Endothelial cell of umbilical vein (primary cell): Measurements from ENCODE around the gene PPFIA1. TPM values are rescaled to one million over a fixed set of nuclear protein-coding genes. Genes with fewer than 3 reads are reported as not detected.

ENCODE experiments used
- BruUV-seq: library from RNA; stranded (reverse); fragments of 400-500 nt; replicated peaks from 2 replicates; lab custom pipeline; 2021; lab: Mats Ljungman, UMichigan
- CTCF ChIA-PET: fragments of 300-600, 350-600 bp; sonication (Branson Sonifier 250); formaldehyde crosslinking; loops from one replicate; lab custom pipeline; 2021; ENCODE audit warnings: antibody characterized with exemption, inconsistent platforms; lab: Charles Lee
- POLR2A ChIA-PET: fragments of 300-600, 350-600 bp; sonication (Branson Sonifier 250); formaldehyde crosslinking; loops from one replicate; lab custom pipeline; 2021; ENCODE audit warnings: antibody characterized with exemption, inconsistent platforms; lab: Charles Lee
- DNase-seq: peaks from one replicate; pipeline ENCODE4 v3.0.0-alpha.2; 2011; ENCODE audit warnings: low read depth, low spot score
- FAIRE-seq: peaks from 2 replicates; lab custom pipeline; 2011; peaks lifted over from hg19 to GRCh38; lab: Jason Lieb, UNC
- H2AFZ ChIP-seq: 2 replicates; pipeline ENCODE4 v1.6.0; 2012; ENCODE audit warnings: low read depth, low read length, control low read depth, inconsistent platforms
- H3K27ac ChIP-seq: 2 replicates; pipeline ENCODE4 v1.5.1; 2011; ENCODE audit warnings: low read depth, mild to moderate bottlenecking, control low read depth, low read length, moderate library complexity; ENCODE audit not compliant: insufficient read depth
- H3K27me3 ChIP-seq, 2 experiments: 2 replicates each; pipeline versions ENCODE4 v1.6.0 to v1.6.1; 2011; ENCODE audit warnings: low read length in 2 of 2, mixed read lengths in 1 of 2; ENCODE audit not compliant: control insufficient read depth in 2 of 2, insufficient read depth in 2 of 2
- H3K36me3 ChIP-seq, 2 experiments: 2 replicates in 1 of 2; 3 replicates in 1 of 2; pipeline ENCODE4 v1.5.1; 2011; ENCODE audit warnings: low read length in 2 of 2, mild to moderate bottlenecking in 1 of 2, moderate library complexity in 1 of 2; ENCODE audit not compliant: control insufficient read depth in 2 of 2, insufficient read depth in 2 of 2; ENCODE audit errors: extremely low read depth in 1 of 2
- H3K4me1 ChIP-seq: 3 replicates; pipeline ENCODE4 v1.5.1; 2011; ENCODE audit warnings: mild to moderate bottlenecking, low read length; ENCODE audit not compliant: control insufficient read depth, insufficient read depth; ENCODE audit errors: extremely low read depth
- H3K4me2 ChIP-seq: 2 replicates; pipeline ENCODE4 v1.6.1; 2011; ENCODE audit warnings: low read length, control low read depth, mixed read lengths; ENCODE audit not compliant: insufficient read depth
- H3K4me3 ChIP-seq, 3 experiments: fragments of 200-600 bp in 1 of 3; sonication (generic), shearing (Covaris generic) in 1 of 3; replicated peaks in 1 of 3; 2 replicates each; pipeline ENCODE4 v1.5.1; 2011 to 2016; ENCODE audit warnings: control low read depth in 3 of 3, low read length in 3 of 3, mild to moderate bottlenecking in 2 of 3, inconsistent platforms in 1 of 3, low read depth in 1 of 3, moderate library complexity in 1 of 3; ENCODE audit not compliant: insufficient read depth in 1 of 3
- H3K79me2 ChIP-seq: 2 replicates; pipeline ENCODE4 v1.6.0; 2012; ENCODE audit warnings: low read length, inconsistent platforms; ENCODE audit not compliant: control insufficient read depth, insufficient read depth
- H3K9ac ChIP-seq: replicated peaks from 2 replicates; pipeline ENCODE3; 2011; ENCODE audit warnings: low read length, control low read depth; ENCODE audit not compliant: insufficient read depth; ENCODE audit errors: extremely low read depth
- H3K9me1 ChIP-seq: replicated peaks from 3 replicates; pipeline ENCODE4 v1.6.0; 2011; ENCODE audit warnings: mild to moderate bottlenecking, low read length; ENCODE audit not compliant: control insufficient read depth, insufficient read depth; ENCODE audit errors: extremely low read depth
- H3K9me3 ChIP-seq: replicated peaks from 2 replicates; pipeline ENCODE4 v1.5.1; 2012; ENCODE audit warnings: low read length, inconsistent platforms; ENCODE audit not compliant: control insufficient read depth, insufficient read depth
- H4K20me1 ChIP-seq: replicated peaks from 2 replicates; pipeline ENCODE3; 2011; ENCODE audit warnings: mild to moderate bottlenecking, low read length; ENCODE audit not compliant: control insufficient read depth, insufficient read depth; ENCODE audit errors: extremely low read depth
- EZH2 ChIP-seq: IDR thresholded peaks from 2 replicates; pipeline ENCODE4 v1.6.1; 2012; ENCODE audit warnings: borderline replicate concordance, low read depth, mild to moderate bottlenecking, moderate library complexity, low read length, inconsistent platforms; ENCODE audit not compliant: severe bottlenecking
- GATA2 ChIP-seq: IDR thresholded peaks from 2 replicates; pipeline ENCODE4 v1.7.0; 2011; ENCODE audit warnings: low read depth, mild to moderate bottlenecking, moderate library complexity, mixed read lengths, low read length; ENCODE audit not compliant: insufficient read length, insufficient read depth
- POLR2A ChIP-seq: IDR thresholded peaks from 2 replicates; pipeline ENCODE4 v1.6.1; 2012; ENCODE audit warnings: low read depth, mild to moderate bottlenecking, control low read depth, low read length
- POLR2AphosphoS5 ChIP-seq: IDR thresholded peaks from 2 replicates; pipeline ENCODE4 v1.6.1; 2012; ENCODE audit warnings: low read depth, mild to moderate bottlenecking, control low read depth, low read length, moderate library complexity; ENCODE audit not compliant: insufficient read depth
- dilution Hi-C: fragments of 300-500 bp; cut with MboI; formaldehyde crosslinking; loops from one replicate; pipeline ENCODE4 v1.15.0; 2019; ENCODE audit warnings: low sequenced_read_pairs; ENCODE audit not compliant: extremely low pct_ligation_motif_present
- intact Hi-C: fragments of 100-400 bp; cut with micrococcal nuclease; formaldehyde crosslinking; loops from one replicate; pipeline ENCODE4 v1.10.0; 2022
- polyA plus RNA-seq, 4 experiments: library from polyadenylated mRNA; depleted of rRNA in 3 of 4; stranded (reverse) in 3 of 4; unstranded in 1 of 4; fragments of >200 nt; gene quantifications; 2 replicates each; pipeline versions ENCODE4 v1.2.1 to v1.2.3, GENCODE V29; 2011 to 2012; ENCODE audit warnings: missing spikeins in 1 of 4
- total RNA-seq: library from RNA; stranded (reverse); gene quantifications from 2 replicates; pipeline ENCODE4 v1.2.3, GENCODE V29; 2021
- TF ChIP-seq, protein P1 (sequence below), 2 donors: IDR thresholded peaks; 1 replicate in 1 of 2; 2 replicates in 1 of 2; pipeline ENCODE4 v1.5.1; 2011; ENCODE audit warnings: low read length in 2 of 2, mild to moderate bottlenecking in 2 of 2, moderate library complexity in 2 of 2, control low read depth in 1 of 2, inconsistent platforms in 1 of 2, low read depth in 1 of 2; ENCODE audit not compliant: insufficient read depth in 1 of 2; ENCODE audit errors: extremely low read depth in 1 of 2
- TF ChIP-seq, protein P2 (sequence below): IDR thresholded peaks from 2 replicates; pipeline ENCODE4 v1.6.1; 2011; ENCODE audit not compliant: insufficient read depth, insufficient read length

The PPFIA1 gene
- total and polyA plus RNA-seq, 2 donors (not counting 3 experiments of a cell fraction or from before 2014, with no cell fraction given): 44.3 to 60.9 TPM

DNA sequence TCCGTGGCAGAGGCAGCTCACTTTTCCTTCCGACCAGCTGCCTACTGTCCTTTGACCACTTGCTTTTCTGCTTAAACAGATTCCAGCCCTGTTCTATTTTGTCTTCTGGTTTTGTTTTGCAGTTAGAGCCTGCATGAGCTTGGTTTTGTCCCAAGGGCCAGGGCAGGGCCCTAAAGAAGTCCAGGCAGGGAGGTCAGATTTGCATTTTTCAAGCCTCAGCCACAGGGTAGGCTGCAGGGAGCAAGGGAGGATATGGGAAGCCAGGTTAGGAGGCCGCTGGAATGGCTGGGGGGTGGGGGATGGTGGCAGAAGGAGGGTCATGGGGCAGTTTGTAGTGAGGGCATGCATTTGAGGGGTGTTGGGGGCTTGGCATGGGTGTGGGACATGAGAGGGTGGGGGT lies 44.3 kb upstream of the PPFIA1 start:
- ChIA-PET CTCF (interaction anchor here (0.9 to 2.1 kb wide), 3 partner anchors 8 to 46 kb away, joined by 3 to 6 read pairs (median 3); no protein-coding TSS in a partner anchor), POLR2A (no interaction called here)

GRCh38 chr11:70226967-70227366 lies 43.5 kb upstream of the PPFIA1 start:
- FAIRE-seq (no peak), DNase-seq (no peak)
- no peaks in the 10 kb centered on the region for H3K36me3 ChIP-seq
- H3K9me1 ChIP-seq: no peaks in the 10 kb centered on the region
- H3K9ac ChIP-seq: no peak overlapping the region
- H3K9me3 ChIP-seq: no peaks in the 10 kb centered on the region
- no peaks in the 10 kb centered on the region for H3K79me2 ChIP-seq
- no peak overlapping the region for H2AFZ ChIP-seq
- intact Hi-C loops (no loop called here), dilution Hi-C loops (no loop called here)
- H3K27me3 ChIP-seq: peaks cover 0 to 3% of the 10 kb centered on the region in 2 experiments
- ChIA-PET POLR2A (no interaction called here), CTCF (interaction anchor here (2.1 kb wide), 1 partner anchor 45 kb away, joined by 6 read pairs; no protein-coding TSS in a partner anchor)
- no peak for TF ChIP-seq EZH2
- TF ChIP-seq, protein P1, sequence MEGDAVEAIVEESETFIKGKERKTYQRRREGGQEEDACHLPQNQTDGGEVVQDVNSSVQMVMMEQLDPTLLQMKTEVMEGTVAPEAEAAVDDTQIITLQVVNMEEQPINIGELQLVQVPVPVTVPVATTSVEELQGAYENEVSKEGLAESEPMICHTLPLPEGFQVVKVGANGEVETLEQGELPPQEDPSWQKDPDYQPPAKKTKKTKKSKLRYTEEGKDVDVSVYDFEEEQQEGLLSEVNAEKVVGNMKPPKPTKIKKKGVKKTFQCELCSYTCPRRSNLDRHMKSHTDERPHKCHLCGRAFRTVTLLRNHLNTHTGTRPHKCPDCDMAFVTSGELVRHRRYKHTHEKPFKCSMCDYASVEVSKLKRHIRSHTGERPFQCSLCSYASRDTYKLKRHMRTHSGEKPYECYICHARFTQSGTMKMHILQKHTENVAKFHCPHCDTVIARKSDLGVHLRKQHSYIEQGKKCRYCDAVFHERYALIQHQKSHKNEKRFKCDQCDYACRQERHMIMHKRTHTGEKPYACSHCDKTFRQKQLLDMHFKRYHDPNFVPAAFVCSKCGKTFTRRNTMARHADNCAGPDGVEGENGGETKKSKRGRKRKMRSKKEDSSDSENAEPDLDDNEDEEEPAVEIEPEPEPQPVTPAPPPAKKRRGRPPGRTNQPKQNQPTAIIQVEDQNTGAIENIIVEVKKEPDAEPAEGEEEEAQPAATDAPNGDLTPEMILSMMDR (IDR thresholded peaks at IDR 0.05; ENCODE audit: extremely low read depth in 1 of 2, insufficient read depth in 1 of 2, low read depth in 1 of 2, low read length in 2 of 2): peak; percentile 22 to 45
- no peaks in the 10 kb centered on the region for H3K4me1 ChIP-seq
- no peaks in the 10 kb centered on the region for H4K20me1 ChIP-seq
- no peak overlapping the region for H3K4me3 ChIP-seq
- H3K27ac ChIP-seq: no peak overlapping the region
- no TSS peak for BruUV-seq
- no peak overlapping the region for H3K4me2 ChIP-seq

More for the DNA sequence above, 44.3 kb upstream of the PPFIA1 start:
- no peak overlapping the region for H3K4me2 ChIP-seq
- H3K9me3 ChIP-seq: no peaks in the 10 kb centered on the region
- BruUV-seq: no TSS peak
- H3K36me3 ChIP-seq: no peaks in the 10 kb centered on the region
- no peak overlapping the region for H3K4me3 ChIP-seq
- no peaks in the 10 kb centered on the region for H4K20me1 ChIP-seq
- no peaks in the 10 kb centered on the region for H3K79me2 ChIP-seq
- H3K9ac ChIP-seq: no peak overlapping the region
- intact Hi-C loops: no loop called here
- H3K27ac ChIP-seq: no peak overlapping the region
- no peaks in the 10 kb centered on the region for H3K9me1 ChIP-seq
- no peaks in the 10 kb centered on the region for H3K4me1 ChIP-seq
- TF ChIP-seq GATA2: no peak
- no peak for TF ChIP-seq EZH2
- TF ChIP-seq, protein P2, sequence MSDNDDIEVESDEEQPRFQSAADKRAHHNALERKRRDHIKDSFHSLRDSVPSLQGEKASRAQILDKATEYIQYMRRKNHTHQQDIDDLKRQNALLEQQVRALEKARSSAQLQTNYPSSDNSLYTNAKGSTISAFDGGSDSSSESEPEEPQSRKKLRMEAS: no peak
- no peak for TF ChIP-seq POLR2A
- TF ChIP-seq POLR2AphosphoS5: no peak
- H3K27me3 ChIP-seq: peaks cover 0 to 3% of the 10 kb centered on the region in 2 experiments
- DNase-seq: no peak
- no peak overlapping the region for H2AFZ ChIP-seq
- dilution Hi-C loops: no loop called here
- FAIRE-seq: no peak
